WTC11 (cell line): ENCODE data around the gene COX17.

Experiments used
- CTCF ChIP-seq: fragments of 200-600 bp; IDR thresholded peaks from 2 replicates; pipeline ENCODE4 v1.8.0; 2022; ENCODE audit warnings: antibody characterized with exemption
- E2F5 ChIP-seq: sonication (generic); formaldehyde crosslinking; IDR thresholded peaks from 2 replicates; pipeline ENCODE4 v1.8.1; 2022; ENCODE audit warnings: mild to moderate bottlenecking, moderate library complexity, missing genetic modification reagents
- HMGA2 ChIP-seq: fragments of 250-450 bp; sonication (Bioruptor Pico); IDR thresholded peaks from 2 replicates; pipeline ENCODE4 v1.4.0; 2021; ENCODE audit warnings: mild to moderate bottlenecking, moderate library complexity

DNA sequence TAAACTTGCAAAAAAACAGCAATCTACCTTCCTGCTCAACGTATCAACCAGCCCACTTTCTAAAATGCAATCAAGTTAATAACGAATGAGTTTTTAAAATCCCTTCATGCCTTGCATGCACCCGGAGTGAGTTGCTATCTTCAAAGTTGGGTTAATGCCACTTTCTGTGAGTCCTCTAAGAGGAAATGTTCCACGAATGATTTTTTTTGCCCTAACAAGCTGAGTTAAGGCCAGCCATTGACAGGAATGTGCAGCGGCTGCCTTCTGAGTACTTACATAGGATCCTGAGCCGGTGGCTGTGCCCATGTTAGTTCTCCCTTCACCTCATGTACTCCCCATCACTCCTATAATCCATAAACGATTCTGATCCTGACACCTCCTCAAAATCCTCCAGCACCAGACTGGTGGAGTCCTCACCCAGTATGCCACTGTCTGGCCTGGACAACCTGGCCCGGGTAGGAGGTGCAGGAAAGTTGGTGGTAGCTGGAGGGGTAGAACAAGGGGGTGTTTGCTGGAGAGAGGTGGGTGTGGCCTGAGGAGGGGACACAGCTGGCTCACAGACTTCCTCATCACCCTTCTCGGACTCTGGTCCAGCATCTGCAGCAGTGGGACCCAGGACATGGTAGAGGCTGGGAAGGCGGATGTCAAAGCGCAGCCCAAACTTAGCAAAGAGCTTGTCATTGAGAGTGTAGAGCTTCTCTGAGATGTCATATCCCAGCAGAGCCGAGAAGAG is 29.2 kb downstream of the COX17 start:
- no peak for TF ChIP-seq E2F5 (CRISPR knock-in tag)
- no peak for TF ChIP-seq HMGA2
- no peak for TF ChIP-seq CTCF
